ENCODE data around the gene WDR93. TPM values are rescaled to one million over a fixed set of nuclear protein-coding genes. Genes with fewer than 3 reads are reported as not detected.
"Not testable (repeated sequence)": the region's sequence is repeated elsewhere in the genome, so short reads cannot be mapped to it uniquely, and the experiment has no call there.

WDR93 gene
- total RNA-seq, 1 donor from 2014 or later, result 0.16 TPM

- no peaks in the 10 kb centered on the region for H3K27me3 Mint-ChIP-seq
- H3K36me3 Mint-ChIP-seq (ENCODE audit: low read depth), result no peaks in the 10 kb centered on the region
- intact Hi-C loops (cut with micrococcal nuclease), result loop anchor here (2.0 kb wide), 1 partner anchor 67 kb away; no protein-coding TSS in a partner anchor
- DNase-seq, result no peak
- ChIA-PET CTCF (interaction anchor here (1.9 to 2.6 kb wide), 2 partner anchors 23 to 91 kb away, joined by 4 to 11 read pairs; no protein-coding TSS in a partner anchor), POLR2A (interaction anchor here (0.6 to 1.0 kb wide), 2 partner anchors 23 to 115 kb away, joined by 4 to 12 read pairs; no protein-coding TSS in a partner anchor)
- H3K4me1 Mint-ChIP-seq, result peaks cover 38% of the 10 kb centered on the region
- no peak for ATAC-seq (ENCODE audit: low read depth)
- peaks cover 6% of the 10 kb centered on the region for H3K9me3 Mint-ChIP-seq
- no peak overlapping the region for H3K4me3 Mint-ChIP-seq
- TF ChIP-seq CTCF (IDR thresholded peaks at IDR 0.05), result no peak
- peak overlapping the region; percentile 30 for H3K27ac Mint-ChIP-seq
Measured at GRCh38 chr15:89783861-89784685, 93.5 kb downstream of the WDR93 start.

- H3K4me1 Mint-ChIP-seq, result peaks cover 38% of the 10 kb centered on the region
Measured at GRCh38 chr15:89784686-89784960, 94.0 kb downstream of the WDR93 start.

GRCh38 chr15:89785064-89785773 lies 94.6 kb downstream of the WDR93 start:
- Mint-ChIP-seq H3K27me3 (no peaks in the 10 kb centered on the region), H3K4me1 (peaks cover 38% of the 10 kb centered on the region), H3K27ac (no peak overlapping the region), H3K4me3 (no peak overlapping the region), H3K9me3 (peaks cover 6% of the 10 kb centered on the region), H3K36me3 (ENCODE audit: low read depth) (no peaks in the 10 kb centered on the region)
- CTCF ChIA-PET, result interaction anchor here (1.9 to 2.6 kb wide), 2 partner anchors 24 to 90 kb away, joined by 4 to 11 read pairs; no protein-coding TSS in a partner anchor
- no peak for DNase-seq
- TF ChIP-seq CTCF (IDR thresholded peaks at IDR 0.05), result no peak
- intact Hi-C loops (cut with micrococcal nuclease), result no loop called here
- POLR2A ChIA-PET, result interaction anchor here (0.6 kb wide), 1 partner anchor 101 kb away, joined by 5 read pairs; no protein-coding TSS in a partner anchor
- no peak for ATAC-seq (ENCODE audit: low read depth)

More at GRCh38 chr15:89784686-89784960, 94.0 kb downstream of the WDR93 start:
- Mint-ChIP-seq H3K27ac (no peak overlapping the region), H3K27me3 (no peaks in the 10 kb centered on the region), H3K9me3 (peaks cover 6% of the 10 kb centered on the region), H3K4me3 (no peak overlapping the region), H3K36me3 (ENCODE audit: low read depth) (no peaks in the 10 kb centered on the region)
- ATAC-seq (ENCODE audit: low read depth) (no peak), DNase-seq (no peak)
- no peak for TF ChIP-seq CTCF (IDR thresholded peaks at IDR 0.05)
- ChIA-PET POLR2A (interaction anchor here (0.6 kb wide), 1 partner anchor 101 kb away, joined by 5 read pairs; no protein-coding TSS in a partner anchor), CTCF (interaction anchor here (1.9 to 2.6 kb wide), 2 partner anchors 23 to 90 kb away, joined by 4 to 11 read pairs; no protein-coding TSS in a partner anchor)
- intact Hi-C loops (cut with micrococcal nuclease), result no loop called here

GRCh38 chr15:89785774-89786140 lies 95.1 kb downstream of the WDR93 start:
- H3K4me1 Mint-ChIP-seq, result peaks cover 32% of the 10 kb centered on the region
- no peak for TF ChIP-seq CTCF (IDR thresholded peaks at IDR 0.05)
- H3K9me3 Mint-ChIP-seq, result peaks cover 6% of the 10 kb centered on the region
- ChIA-PET CTCF (interaction anchor here (1.9 kb wide), 1 partner anchor 24 kb away, joined by 4 read pairs; no protein-coding TSS in a partner anchor), POLR2A (no interaction called here)
- intact Hi-C loops (cut with micrococcal nuclease), result no loop called here
- H3K36me3 Mint-ChIP-seq (ENCODE audit: low read depth), result no peaks in the 10 kb centered on the region
- no peak overlapping the region for H3K27ac Mint-ChIP-seq
- H3K4me3 Mint-ChIP-seq, result no peak overlapping the region
- DNase-seq (no peak), ATAC-seq (ENCODE audit: low read depth) (no peak)
- no peaks in the 10 kb centered on the region for H3K27me3 Mint-ChIP-seq

GRCh38 chr15:89787944-89788343 lies 97.3 kb downstream of the WDR93 start:
- Mint-ChIP-seq H3K9me3 (peaks cover 6% of the 10 kb centered on the region), H3K4me3 (no peak overlapping the region), H3K27ac (no peak overlapping the region), H3K36me3 (ENCODE audit: low read depth) (no peaks in the 10 kb centered on the region), H3K27me3 (no peaks in the 10 kb centered on the region), H3K4me1 (peaks cover 14% of the 10 kb centered on the region)
- TF ChIP-seq CTCF (IDR thresholded peaks at IDR 0.05), result no peak
- ATAC-seq (ENCODE audit: low read depth), result no peak
- DNase-seq, result no peak
- CTCF ChIA-PET, result no interaction called here
- POLR2A ChIA-PET, result interaction anchor here (0.5 kb wide), 1 partner anchor 33 kb away, joined by 3 read pairs; no protein-coding TSS in a partner anchor
- intact Hi-C loops (cut with micrococcal nuclease), result no loop called here

GRCh38 chr15:89788585-89788984 lies 98.0 kb downstream of the WDR93 start:
- H3K27ac Mint-ChIP-seq; H3K9me3 Mint-ChIP-seq; DNase-seq; ATAC-seq (ENCODE audit: low read depth); intact Hi-C loops (cut with micrococcal nuclease); CTCF ChIA-PET; H3K4me3 Mint-ChIP-seq; H3K27me3 Mint-ChIP-seq; POLR2A ChIA-PET; H3K4me1 Mint-ChIP-seq; H3K36me3 Mint-ChIP-seq (ENCODE audit: low read depth): not testable (repeated sequence)

All from activated B cell treated with CpG ODN at 0.5 μM for 24 hours (primary cell).